ENCODE results near the gene NACAD.

- TF ChIP-seq POLR2A (IDR thresholded peaks at IDR 0.05) (no peak), CTCF (IDR thresholded peaks at IDR 0.05) (no peak), POLR2AphosphoS5 (IDR thresholded peaks at IDR 0.05) (no peak), EP300 (IDR thresholded peaks at IDR 0.05) (no peak)
These were observed 14.3 kb upstream of the NACAD start for GRCh38 chr7:45102785-45103712.

Data from stomach (tissue), 4 donors.